HCT116 (cell line): ENCODE results near the gene ANKLE2. TPM values are rescaled to one million over a fixed set of nuclear protein-coding genes. Genes with fewer than 3 reads are reported as not detected.

Experiments
- ATAC-seq: fragments of 200-7000 bp; cut with Tn5 transposase; 2 replicates; pipeline ENCODE4 v1.9.1; 2020; ENCODE audit warnings: mild to moderate bottlenecking, moderate library complexity
- BruUV-seq: library from RNA; stranded (reverse); fragments of 400-500 nt; replicated peaks from 2 replicates; lab custom pipeline; 2021; lab: Mats Ljungman, UMichigan
- CTCF ChIA-PET: fragments of 300-600 bp; sonication (Branson Sonifier 250); formaldehyde crosslinking; loops from one replicate; lab custom pipeline; 2021; ENCODE audit warnings: antibody characterized with exemption; lab: Charles Lee
- POLR2A ChIA-PET: fragments of 300-600, 350-600 bp; sonication (Branson Sonifier 250); formaldehyde crosslinking; loops from one replicate; lab custom pipeline; 2021; ENCODE audit warnings: antibody characterized with exemption; lab: Charles Lee
- RAD21 ChIA-PET, 2 experiments: fragments of 300-600 bp; sonication (Branson Sonifier 250); formaldehyde crosslinking; loops; one replicate each; lab custom pipeline; 2023; ENCODE audit warnings: low total read pairs in 2 of 2; ENCODE audit not compliant: uncharacterized antibody in 2 of 2, unreplicated experiment in 2 of 2, low non-redundant PET in 1 of 2; lab: Charles Lee
- DNase-seq: peaks from one replicate; pipeline ENCODE4 v3.0.0-alpha.2; 2010; ENCODE audit warnings: low read depth, low spot score
- H2AFZ ChIP-seq: fragments of 200-600 bp; shearing (Covaris generic), sonication (generic); 2 replicates; pipeline ENCODE4 v1.6.1; 2017; ENCODE audit warnings: low read depth, mixed run types, mixed read lengths, antibody characterized with exemption, low read length; ENCODE audit not compliant: poor library complexity, severe bottlenecking
- H3K27ac ChIP-seq: 2 replicates; pipeline ENCODE4 v1.5.1; 2012; ENCODE audit warnings: low read depth, low read length
- H3K27me3 ChIP-seq: fragments of 200-600 bp; sonication (generic); 2 replicates; pipeline ENCODE4 v1.6.1; 2016; ENCODE audit warnings: mixed run types, low read length, mixed read lengths; ENCODE audit not compliant: insufficient read depth
- H3K36me3 ChIP-seq, 2 experiments: fragments of 200-500 bp in 1 of 2; fragments of 200-600 bp in 1 of 2; sonication (Bioruptor generic) in 1 of 2; sonication (generic) in 1 of 2; 2 replicates each; pipeline versions ENCODE4 v1.5.1 to v1.6.1; 2014 to 2016; ENCODE audit warnings: low read length in 2 of 2, inconsistent platforms in 1 of 2, mixed read lengths in 1 of 2, mixed run types in 1 of 2; ENCODE audit not compliant: insufficient read depth in 2 of 2, control insufficient read depth in 1 of 2
- H3K4me1 ChIP-seq, 2 experiments: fragments of 200-600 bp in 1 of 2; sonication (generic) in 1 of 2; 2 replicates each; pipeline versions ENCODE4 v1.5.1 to v1.6.1; 2012 to 2017; ENCODE audit warnings: low read length in 2 of 2, inconsistent platforms in 1 of 2, mild to moderate bottlenecking in 1 of 2, mixed read lengths in 1 of 2, mixed run types in 1 of 2, moderate library complexity in 1 of 2; ENCODE audit not compliant: insufficient read depth in 2 of 2, control insufficient read depth in 1 of 2
- H3K4me2 ChIP-seq: fragments of 200-600 bp; sonication (generic); 2 replicates; pipeline ENCODE4 v1.6.1; 2017; ENCODE audit warnings: mixed run types, low read length, mixed read lengths
- H3K4me3 ChIP-seq, 2 experiments: fragments of 200-600 bp in 1 of 2; sonication (generic) in 1 of 2; replicated peaks in 1 of 2; 2 replicates each; pipeline ENCODE4 v1.5.1; 2011 to 2016; ENCODE audit warnings: low read length in 2 of 2, control low read depth in 1 of 2, low read depth in 1 of 2, mild to moderate bottlenecking in 1 of 2, mixed read lengths in 1 of 2, mixed run types in 1 of 2
- H3K79me2 ChIP-seq: fragments of 200-600 bp; sonication (generic); 2 replicates; pipeline ENCODE4 v1.6.1; 2017; ENCODE audit warnings: mild to moderate bottlenecking, mixed run types, low read length, moderate library complexity, mixed read lengths; ENCODE audit not compliant: insufficient read depth
- H3K9ac ChIP-seq: fragments of 200-600 bp; sonication (generic); 2 replicates; pipeline ENCODE4 v1.6.1; 2016; ENCODE audit warnings: low read length, mixed read lengths
- H3K9me2 ChIP-seq: fragments of 200-600 bp; sonication (generic), shearing (Covaris generic); 2 replicates; pipeline ENCODE4 v1.6.1; 2017; ENCODE audit warnings: mixed run types, mild to moderate bottlenecking, moderate library complexity; ENCODE audit not compliant: insufficient read depth
- H3K9me3 ChIP-seq, 2 experiments: fragments of 200-500 bp in 1 of 2; fragments of 200-600 bp in 1 of 2; sonication (Bioruptor generic) in 1 of 2; sonication (generic) in 1 of 2; 2 replicates each; pipeline ENCODE4 v1.6.1; 2014 to 2017; ENCODE audit warnings: low read length in 2 of 2, mixed read lengths in 2 of 2, inconsistent platforms in 1 of 2, low read depth in 1 of 2, mild to moderate bottlenecking in 1 of 2, mixed run types in 1 of 2, moderate library complexity in 1 of 2; ENCODE audit not compliant: control insufficient read depth in 1 of 2, insufficient read depth in 1 of 2
- H4K20me1 ChIP-seq: fragments of 200-600 bp; sonication (generic), shearing (Covaris generic); 2 replicates; pipeline ENCODE4 v1.6.1; 2017; ENCODE audit warnings: mixed run types, mild to moderate bottlenecking, moderate library complexity; ENCODE audit not compliant: insufficient read depth
- CBX3 ChIP-seq: IDR thresholded peaks from 2 replicates; pipeline ENCODE4 v1.6.1; 2012; ENCODE audit warnings: low read depth
- CEBPB ChIP-seq: IDR thresholded peaks from 2 replicates; pipeline ENCODE4 v1.6.1; 2012; ENCODE audit warnings: low read depth
- EGR1 ChIP-seq: IDR thresholded peaks from 2 replicates; pipeline ENCODE4 v1.6.1; 2012; ENCODE audit warnings: low read depth
- ELF1 ChIP-seq: IDR thresholded peaks from 2 replicates; pipeline ENCODE4 v1.6.1; 2012; ENCODE audit warnings: low read depth, borderline replicate concordance
- EZH2 ChIP-seq: fragments of 200-600 bp; sonication (generic); IDR thresholded peaks from 2 replicates; pipeline ENCODE4 v1.6.1; 2017; ENCODE audit warnings: antibody characterized with exemption, mixed run types
- EZH2phosphoT487 ChIP-seq: fragments of 200-600 bp; IDR thresholded peaks from 2 replicates; pipeline ENCODE4 v1.6.1; 2018; ENCODE audit warnings: antibody characterized with exemption, borderline replicate concordance
- FOSL1 ChIP-seq: IDR thresholded peaks from 2 replicates; pipeline ENCODE4 v1.6.1; 2012; ENCODE audit warnings: low read depth
- JUND ChIP-seq: IDR thresholded peaks from 2 replicates; pipeline ENCODE4 v1.6.1; 2012
- SIN3A ChIP-seq: IDR thresholded peaks from 2 replicates; pipeline ENCODE4 v1.6.1; 2012; ENCODE audit warnings: low read depth
- SRF ChIP-seq: IDR thresholded peaks from 2 replicates; pipeline ENCODE4 v1.6.1; 2012; ENCODE audit warnings: low read depth
- TCF7L2 ChIP-seq: IDR thresholded peaks from 2 replicates; pipeline ENCODE4 v1.7.0; 2011; ENCODE audit warnings: borderline replicate concordance, inconsistent platforms; ENCODE audit not compliant: insufficient read depth, insufficient read length; ENCODE audit errors: extremely low read depth
- ZNF274 ChIP-seq: fragments of 200-500 bp; sonication (Bioruptor generic); IDR thresholded peaks from 2 replicates; pipeline ENCODE4 v1.6.1; 2014; ENCODE audit warnings: mild to moderate bottlenecking, low read depth, low read length, inconsistent platforms
- intact Hi-C: fragments of 100-400 bp; cut with micrococcal nuclease; formaldehyde crosslinking; loops from 2 replicates; pipeline ENCODE4 v1.10.0; 2022
- total RNA-seq: library from RNA; stranded (reverse); gene quantifications from one replicate; pipeline ENCODE4 v1.2.1, GENCODE V29; 2021; ENCODE audit not compliant: unreplicated experiment
- TF ChIP-seq, protein P1 (sequence below): IDR thresholded peaks from 2 replicates; pipeline ENCODE4 v1.6.1; 2012
- TF ChIP-seq, protein P2 (sequence below): IDR thresholded peaks from 2 replicates; pipeline ENCODE4 v1.6.1; 2011; ENCODE audit warnings: mild to moderate bottlenecking, low read length, moderate library complexity; ENCODE audit not compliant: insufficient replicate concordance; ENCODE audit errors: extremely low read depth

ANKLE2 gene
- total RNA-seq, 1 experiment from 2014 or later: 68.8 TPM

DNA sequence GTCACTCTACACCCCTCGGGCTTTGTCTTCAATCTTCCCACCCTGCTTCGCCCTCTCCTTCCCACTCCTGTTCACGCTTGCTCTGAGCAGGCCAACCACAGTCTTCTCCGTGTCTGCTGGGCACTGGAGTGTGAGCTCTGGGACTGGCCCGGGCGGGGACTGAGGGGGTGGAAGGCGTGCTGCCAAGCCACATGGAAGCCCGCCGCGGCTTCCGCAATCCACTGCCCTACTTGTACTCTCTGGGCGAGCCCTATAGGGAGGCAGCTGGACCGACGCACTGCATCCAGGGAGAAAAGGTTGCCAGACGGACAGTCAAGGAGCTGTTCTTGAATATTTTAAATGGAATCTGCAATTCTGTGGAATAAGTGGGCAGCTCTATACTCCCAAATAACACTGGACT, 42.3 kb upstream of the ANKLE2 start:
- BruUV-seq: no TSS peak
- Histone ChIP-seq H2AFZ (no peak overlapping the region), H3K9me2 (no peaks in the 10 kb centered on the region), H3K9ac (no peak overlapping the region), H3K36me3 (peaks cover 41 to 49% of the 10 kb centered on the region in 2 experiments; a peak in 3 of 4 replicates), H4K20me1 (no peaks in the 10 kb centered on the region), H3K4me3 (no peak overlapping the region), H3K27me3 (no peaks in the 10 kb centered on the region), H3K27ac (no peak overlapping the region), H3K4me1 (no peaks in the 10 kb centered on the region), H3K79me2 (peaks cover 11% of the 10 kb centered on the region)
- DNase-seq (no peak), ATAC-seq (no peak)
- POLR2A ChIA-PET: no interaction called here
- TF ChIP-seq CBX3: no peak
- TF ChIP-seq, protein P1, sequence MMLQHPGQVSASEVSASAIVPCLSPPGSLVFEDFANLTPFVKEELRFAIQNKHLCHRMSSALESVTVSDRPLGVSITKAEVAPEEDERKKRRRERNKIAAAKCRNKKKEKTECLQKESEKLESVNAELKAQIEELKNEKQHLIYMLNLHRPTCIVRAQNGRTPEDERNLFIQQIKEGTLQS: no peak
- no peak for TF ChIP-seq FOSL1
- TF ChIP-seq ELF1: no peak
- TF ChIP-seq JUND: no peak
- TF ChIP-seq, protein P2, sequence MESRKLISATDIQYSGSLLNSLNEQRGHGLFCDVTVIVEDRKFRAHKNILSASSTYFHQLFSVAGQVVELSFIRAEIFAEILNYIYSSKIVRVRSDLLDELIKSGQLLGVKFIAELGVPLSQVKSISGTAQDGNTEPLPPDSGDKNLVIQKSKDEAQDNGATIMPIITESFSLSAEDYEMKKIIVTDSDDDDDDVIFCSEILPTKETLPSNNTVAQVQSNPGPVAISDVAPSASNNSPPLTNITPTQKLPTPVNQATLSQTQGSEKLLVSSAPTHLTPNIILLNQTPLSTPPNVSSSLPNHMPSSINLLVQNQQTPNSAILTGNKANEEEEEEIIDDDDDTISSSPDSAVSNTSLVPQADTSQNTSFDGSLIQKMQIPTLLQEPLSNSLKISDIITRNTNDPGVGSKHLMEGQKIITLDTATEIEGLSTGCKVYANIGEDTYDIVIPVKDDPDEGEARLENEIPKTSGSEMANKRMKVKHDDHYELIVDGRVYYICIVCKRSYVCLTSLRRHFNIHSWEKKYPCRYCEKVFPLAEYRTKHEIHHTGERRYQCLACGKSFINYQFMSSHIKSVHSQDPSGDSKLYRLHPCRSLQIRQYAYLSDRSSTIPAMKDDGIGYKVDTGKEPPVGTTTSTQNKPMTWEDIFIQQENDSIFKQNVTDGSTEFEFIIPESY: no peak
- no peak for TF ChIP-seq SRF
- TF ChIP-seq EGR1: no peak
- TF ChIP-seq ZNF274: no peak
- TF ChIP-seq SIN3A: no peak
- TF ChIP-seq EZH2phosphoT487: no peak
- no peak for TF ChIP-seq EZH2
- TF ChIP-seq TCF7L2: no peak
- no peak for TF ChIP-seq CEBPB
- TF ChIP-seq, all 23 proteins: peak for 0
- Histone ChIP-seq H3K4me2 (no peak overlapping the region), H3K9me3 (no peaks in the 10 kb centered on the region)
- RAD21 ChIA-PET: no interaction called here
- intact Hi-C loops: no loop called here
- CTCF ChIA-PET: no interaction called here
